A549 (cell line): ENCODE measurements around the gene DYNLT2B. TPM values are rescaled to one million over a fixed set of nuclear protein-coding genes. Genes with fewer than 3 reads are reported as not detected.

Experiments
- ATAC-seq, 2 experiments: fragments of 200-7000 bp in 1 of 2; fragments of >200 bp in 1 of 2; cut with Nextera tagmentation in 1 of 2; cut with Tn5 transposase in 1 of 2; 3 replicates each; pipeline versions ENCODE4 v1.8.0 to v1.9.1; 2018 to 2020; ENCODE audit warnings: mild to moderate bottlenecking in 1 of 2, moderate library complexity in 1 of 2
- CTCF ChIA-PET: fragments of 300-600 bp; sonication (Branson Sonifier 250); formaldehyde crosslinking; extraction: SDS; loops from one replicate; lab custom pipeline; 2021; ENCODE audit warnings: antibody characterized with exemption, inconsistent platforms; lab: Yijun Ruan, JAX
- POLR2A ChIA-PET: fragments of 350-600 bp; formaldehyde crosslinking; extraction: SDS; loops from one replicate; lab custom pipeline; 2021; ENCODE audit warnings: antibody characterized with exemption, inconsistent platforms; lab: Yijun Ruan, JAX
- DNase-seq, 2 experiments: peaks; one replicate each; pipeline versions ENCODE4 v3.0.0 to v3.0.0-alpha.2; 2011 to 2016; ENCODE audit warnings: low read depth in 1 of 2, low spot score in 1 of 2
- FAIRE-seq: peaks from 2 replicates; lab custom pipeline; 2011; peaks lifted over from hg19 to GRCh38; lab: Jason Lieb, UNC
- H3K27ac ChIP-seq, 2 experiments: fragments of >200 bp; sonication (Bioruptor Twin); formaldehyde crosslinking; 3 replicates each; pipeline ENCODE4 v1.5.1; 2016 to 2017
- H3K4me1 ChIP-seq: fragments of >200 bp; sonication (Bioruptor Twin); formaldehyde crosslinking; 3 replicates; pipeline ENCODE4 v1.6.1; 2016
- H3K4me2 ChIP-seq: fragments of >200 bp; sonication (Bioruptor Twin); formaldehyde crosslinking; 3 replicates; pipeline ENCODE4 v1.6.1; 2016
- H3K4me3 ChIP-seq: fragments of >200 bp; sonication (Bioruptor Twin); formaldehyde crosslinking; 3 replicates; pipeline ENCODE4 v1.5.1; 2016
- H3K9me3 ChIP-seq: fragments of >200 bp; sonication (Bioruptor Twin); formaldehyde crosslinking; 3 replicates; pipeline ENCODE4 v1.6.1; 2016
- BCL3 ChIP-seq: fragments of >200 bp; sonication (Bioruptor Twin); formaldehyde crosslinking; IDR thresholded peaks from 3 replicates; pipeline ENCODE4 v1.6.1; 2016
- CEBPB ChIP-seq, 2 experiments: fragments of >200 bp in 1 of 2; sonication (Bioruptor Twin) in 1 of 2; formaldehyde crosslinking in 1 of 2; IDR thresholded peaks; 2 replicates each; pipeline ENCODE4 v1.6.1; 2012 to 2016
- E2F6 ChIP-seq: IDR thresholded peaks from 2 replicates; pipeline ENCODE4 v1.6.1; 2012; ENCODE audit warnings: low read depth, borderline replicate concordance
- EHMT2 ChIP-seq: fragments of 200-600 bp; sonication (generic); IDR thresholded peaks from 2 replicates; pipeline ENCODE4 v1.6.1; 2016; ENCODE audit warnings: antibody characterized with exemption, low read depth, mild to moderate bottlenecking, moderate library complexity
- EP300 ChIP-seq, 2 experiments: fragments of >200 bp; sonication (Bioruptor Twin); formaldehyde crosslinking; IDR thresholded peaks; 2 replicates in 1 of 2; 3 replicates in 1 of 2; pipeline ENCODE4 v1.6.1; 2016 to 2017
- FOSL2 ChIP-seq, 2 experiments: fragments of 450-650 bp in 1 of 2; fragments of >200 bp in 1 of 2; sonication (Bioruptor Twin) in 1 of 2; formaldehyde crosslinking; IDR thresholded peaks; 2 replicates each; pipeline versions ENCODE4 v1.5.0 to v1.6.1; 2016 to 2020; ENCODE audit warnings: mild to moderate bottlenecking in 1 of 2, moderate library complexity in 1 of 2
- FOXS1 ChIP-seq: fragments of 250-450 bp; sonication (Bioruptor Pico); IDR thresholded peaks from 2 replicates; pipeline ENCODE4 v1.5.0; 2020; ENCODE audit warnings: mild to moderate bottlenecking, moderate library complexity
- HEYL ChIP-seq: fragments of 250-450 bp; sonication (Bioruptor Pico); IDR thresholded peaks from 2 replicates; pipeline ENCODE4 v1.8.0; 2021; ENCODE audit warnings: mild to moderate bottlenecking, moderate library complexity
- HMGXB4 ChIP-seq: fragments of 250-450 bp; sonication (Bioruptor Pico); IDR thresholded peaks from 2 replicates; pipeline ENCODE4 v1.5.0; 2021; ENCODE audit warnings: mild to moderate bottlenecking, moderate library complexity, borderline replicate concordance
- HOXB13 ChIP-seq: fragments of 250-450 bp; sonication (Bioruptor Pico); IDR thresholded peaks from 2 replicates; pipeline ENCODE4 v1.5.0; 2020; ENCODE audit warnings: low read depth, mild to moderate bottlenecking, moderate library complexity
- JUN ChIP-seq, 2 experiments: fragments of >200 bp; sonication (Bioruptor Twin); formaldehyde crosslinking; IDR thresholded peaks; 2 replicates in 1 of 2; 3 replicates in 1 of 2; pipeline ENCODE4 v1.6.1; 2016 to 2017
- JUNB ChIP-seq: fragments of >200 bp; sonication (Bioruptor Twin); formaldehyde crosslinking; IDR thresholded peaks from 2 replicates; pipeline ENCODE4 v1.6.1; 2016
- MAFK ChIP-seq: fragments of 450-650 bp; IDR thresholded peaks from 2 replicates; pipeline ENCODE4 v1.6.1; 2014; ENCODE audit not compliant: partially characterized antibody
- MAZ ChIP-seq: fragments of 150-350 bp; IDR thresholded peaks from 2 replicates; pipeline ENCODE4 v1.6.1; 2014; ENCODE audit warnings: antibody characterized with exemption, low read depth, low read length, borderline replicate concordance
- MYC ChIP-seq: IDR thresholded peaks from 2 replicates; pipeline ENCODE4 v1.6.1; 2012; ENCODE audit warnings: mild to moderate bottlenecking, inconsistent platforms, low read length, improper control_type of control experiment, borderline replicate concordance
- NFE2L2 ChIP-seq: fragments of 150-350 bp; conservative IDR thresholded peaks from 2 replicates; pipeline ENCODE4 v1.6.1; 2014; ENCODE audit warnings: low read length
- PBX3 ChIP-seq: IDR thresholded peaks from 2 replicates; pipeline ENCODE4 v1.6.1; 2012
- PHF8 ChIP-seq: fragments of 200-600 bp; sonication (generic); IDR thresholded peaks from 2 replicates; pipeline ENCODE4 v1.6.1; 2016; ENCODE audit warnings: low read depth, mild to moderate bottlenecking, antibody characterized with exemption, moderate library complexity, borderline replicate concordance
- POLR2A ChIP-seq: IDR thresholded peaks from 2 replicates; pipeline ENCODE4 v1.6.1; 2012; ENCODE audit warnings: mild to moderate bottlenecking, low read length
- RARB ChIP-seq: fragments of 250-450 bp; sonication (Bioruptor Pico); IDR thresholded peaks from 2 replicates; pipeline ENCODE4 v1.8.0; 2021; ENCODE audit warnings: mild to moderate bottlenecking, moderate library complexity
- RFX5 ChIP-seq: fragments of 450-650 bp; IDR thresholded peaks from 2 replicates; pipeline ENCODE4 v1.7.1; 2014; ENCODE audit warnings: antibody characterized with exemption, mild to moderate bottlenecking, moderate library complexity
- ZNF302 ChIP-seq: fragments of 250-450 bp; sonication (Bioruptor Pico); IDR thresholded peaks from 2 replicates; pipeline ENCODE4 v1.9.0; 2021; ENCODE audit warnings: inconsistent platforms, mild to moderate bottlenecking, moderate library complexity
- WGBS: methylation state at CpG from one replicate; pipeline ENCODE4 v1.1.6; 2017; ENCODE audit errors: missing lambda C conversion rate; 5-methylcytosine and 5-hydroxymethylcytosine counted together
- polyA plus RNA-seq, 4 experiments: library from polyadenylated mRNA; depleted of rRNA in 3 of 4; stranded (reverse); fragments of >200 nt; fragmentation: RNase III in 1 of 4; extraction: RNeasy Plus Mini Kit Qiagen cat#74134 plus additional on column Dnase treatment in 1 of 4; gene quantifications; 2 replicates in 3 of 4; 3 replicates in 1 of 4; pipeline ENCODE4 v1.2.3, GENCODE V29; 2011 to 2017
- TF ChIP-seq, protein P1 (sequence below): fragments of 450-650 bp; IDR thresholded peaks from 2 replicates; pipeline ENCODE4 v1.6.1; 2014; ENCODE audit warnings: antibody characterized with exemption

The DYNLT2B gene
- polyA plus RNA-seq, 2 of the 4 experiments (the other 2 are of a cell fraction) = 34.7 to 34.9 TPM

DNA sequence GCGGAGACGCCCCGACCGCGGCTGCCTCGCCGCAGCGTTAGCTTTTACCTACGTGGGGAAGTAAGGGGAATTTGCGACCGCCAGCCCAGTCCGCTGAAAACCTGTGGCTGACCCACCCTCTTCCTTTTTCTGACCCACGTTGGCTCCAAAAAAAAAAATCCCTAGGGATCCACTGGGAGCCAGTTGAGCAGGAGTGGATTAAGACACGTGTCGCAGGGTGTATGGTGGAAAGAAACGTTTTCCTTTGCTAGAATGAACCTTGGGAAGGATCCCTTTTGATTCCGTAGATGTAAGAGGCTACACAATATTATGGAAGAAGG, 29.9 kb downstream of the DYNLT2B start:
- FAIRE-seq (no peak), DNase-seq (peak in 1 of 2 experiments; percentile 35)
- WGBS = 10% methylated on average over 5 of the region's 17 CpGs
- TF ChIP-seq FOXS1 (CRISPR knock-in tag) (no peak), PBX3 (no peak), MYC (peak; percentile 39; the same call in 1 of the 2 replicates), ZNF302 (CRISPR knock-in tag) (no peak), PHF8 (peak; percentile 49), CEBPB (IDR thresholded peaks at IDR 0.05) (no peak), JUNB (no peak), HEYL (no peak), RARB (no peak), NFE2L2 (no peak), RFX5 (no peak), EP300 (IDR thresholded peaks at IDR 0.05) (no peak)
- TF ChIP-seq, all 56 proteins: peak for 2
- CTCF ChIA-PET = interaction anchor here (1.5 kb wide), 1 partner anchor 241 kb away, joined by 4 read pairs; no protein-coding TSS in a partner anchor
- Histone ChIP-seq H3K9me3 (no peaks in the 10 kb centered on the region), H3K4me3 (peak overlapping the region; percentile 89), H3K27ac (peak overlapping the region; percentile 92 to 95), H3K4me1 (peaks cover 13% of the 10 kb centered on the region), H3K4me2 (peak overlapping the region; percentile 84)
- POLR2A ChIA-PET = interaction anchor here (0.5 to 1.4 kb wide), 4 partner anchors 16 to 426 kb away, joined by 3 read pairs; partner anchors contain the start of genes DYNLT2B and UBXN7
- ATAC-seq = peak in 1 of 2 experiments; percentile 48; a peak in 5 of 6 replicates

- peak; percentile 89 to 93 for DNase-seq
- FAIRE-seq = no peak
- peak within 1 kb of the TSS; percentile 89 for H3K4me3 ChIP-seq
- WGBS = 0% methylated on average over 16 of the region's 55 CpGs
- ChIA-PET POLR2A (interaction anchor here (0.5 to 1.4 kb wide), 5 partner anchors 11 to 30 kb away, joined by 3 read pairs; partner anchors contain the start of gene DYNLT2B), CTCF (interaction anchor here (1.5 kb wide), 1 partner anchor 241 kb away, joined by 4 read pairs; no protein-coding TSS in a partner anchor)
- H3K4me2 ChIP-seq = peak within 1 kb of the TSS; percentile 91
- no peaks in the 10 kb centered on the region for H3K9me3 ChIP-seq
- peak; percentile 98 for ATAC-seq
- TF ChIP-seq EHMT2 (no peak), MYC (no peak), HOXB13 (CRISPR knock-in tag) (0 out of 2 replicates have a peak, but pooled peaks have one; percentile 51), PHF8 (peak; percentile 83), JUN (IDR thresholded peaks at IDR 0.05) (peak; percentile 57 to 74; a peak in 2 of 5 replicates), POLR2A (peak; percentile 15), MAFK (peak; percentile 73), HMGXB4 (0 out of 2 replicates have a peak, but pooled peaks have one; percentile 51), BCL3 (0 out of 3 replicates have a peak, but pooled peaks have one; percentile 70), FOSL2 (IDR thresholded peaks at IDR 0.05) (no peak), FOSL2 (CRISPR knock-in tag; IDR thresholded peaks at IDR 0.05) (0 out of 2 replicates have a peak, but pooled peaks have one; percentile 2), E2F6 (peak; percentile 62), MAZ (0 out of 2 replicates have a peak, but pooled peaks have one; percentile 39)
- TF ChIP-seq, protein P1, sequence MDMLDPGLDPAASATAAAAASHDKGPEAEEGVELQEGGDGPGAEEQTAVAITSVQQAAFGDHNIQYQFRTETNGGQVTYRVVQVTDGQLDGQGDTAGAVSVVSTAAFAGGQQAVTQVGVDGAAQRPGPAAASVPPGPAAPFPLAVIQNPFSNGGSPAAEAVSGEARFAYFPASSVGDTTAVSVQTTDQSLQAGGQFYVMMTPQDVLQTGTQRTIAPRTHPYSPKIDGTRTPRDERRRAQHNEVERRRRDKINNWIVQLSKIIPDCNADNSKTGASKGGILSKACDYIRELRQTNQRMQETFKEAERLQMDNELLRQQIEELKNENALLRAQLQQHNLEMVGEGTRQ = no peak
- H3K27ac ChIP-seq = peak within 1 kb of the TSS; percentile 92 to 95
- peaks cover 13% of the 10 kb centered on the region for H3K4me1 ChIP-seq
Measured at GRCh38 chr3:196287440-196288140, 30.4 kb downstream of the DYNLT2B start, which contains the start of gene PCYT1A. Gene PCYT1A (minus strand): TSS chr3:196287726. CDS start chr3:196270531, 17,195 bp downstream.
